ENCODE measurements around the gene ZNF821. TPM values are rescaled to one million over a fixed set of nuclear protein-coding genes. Genes with fewer than 3 reads are reported as not detected.

The ZNF821 gene
- total RNA-seq, 1 donor from 2014 or later = 30.2 TPM

DNA sequence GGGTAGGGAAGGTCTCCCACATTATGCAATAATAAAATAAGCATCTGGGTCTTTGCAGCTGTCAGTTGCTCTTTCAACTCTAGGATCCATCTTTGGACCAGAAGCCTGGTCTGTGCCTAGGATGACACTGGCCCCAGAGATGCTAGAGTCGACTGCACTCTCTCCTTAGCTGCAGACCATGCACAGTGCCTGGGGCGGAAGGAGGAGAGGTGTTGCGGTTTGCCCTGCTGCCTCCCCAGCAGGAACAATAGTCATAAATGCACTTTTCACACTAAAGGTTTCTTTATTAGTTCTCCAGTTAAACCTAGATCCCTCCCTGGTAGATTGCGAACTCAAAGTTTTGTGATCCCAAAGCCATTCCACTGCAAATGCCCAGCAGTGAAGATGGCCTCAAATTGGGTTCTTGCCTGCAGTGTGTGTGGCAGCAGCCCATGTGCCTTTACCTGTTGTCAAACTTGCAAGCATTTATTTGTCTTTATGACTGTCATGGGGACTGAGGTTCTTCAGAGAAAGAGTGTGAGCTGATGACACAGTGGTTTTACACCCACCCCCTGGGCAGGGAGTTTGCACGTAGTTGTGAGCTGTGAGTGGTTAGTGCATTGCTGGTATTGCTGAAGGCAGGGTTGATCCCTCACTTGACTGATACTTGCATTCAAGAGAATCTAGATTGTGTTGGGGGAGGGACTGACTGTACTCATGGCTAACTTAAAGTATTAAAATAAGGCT is 27.9 kb downstream of the ZNF821 start:
- H3K4me1 Mint-ChIP-seq = no peaks in the 10 kb centered on the region
- TF ChIP-seq, protein P1, sequence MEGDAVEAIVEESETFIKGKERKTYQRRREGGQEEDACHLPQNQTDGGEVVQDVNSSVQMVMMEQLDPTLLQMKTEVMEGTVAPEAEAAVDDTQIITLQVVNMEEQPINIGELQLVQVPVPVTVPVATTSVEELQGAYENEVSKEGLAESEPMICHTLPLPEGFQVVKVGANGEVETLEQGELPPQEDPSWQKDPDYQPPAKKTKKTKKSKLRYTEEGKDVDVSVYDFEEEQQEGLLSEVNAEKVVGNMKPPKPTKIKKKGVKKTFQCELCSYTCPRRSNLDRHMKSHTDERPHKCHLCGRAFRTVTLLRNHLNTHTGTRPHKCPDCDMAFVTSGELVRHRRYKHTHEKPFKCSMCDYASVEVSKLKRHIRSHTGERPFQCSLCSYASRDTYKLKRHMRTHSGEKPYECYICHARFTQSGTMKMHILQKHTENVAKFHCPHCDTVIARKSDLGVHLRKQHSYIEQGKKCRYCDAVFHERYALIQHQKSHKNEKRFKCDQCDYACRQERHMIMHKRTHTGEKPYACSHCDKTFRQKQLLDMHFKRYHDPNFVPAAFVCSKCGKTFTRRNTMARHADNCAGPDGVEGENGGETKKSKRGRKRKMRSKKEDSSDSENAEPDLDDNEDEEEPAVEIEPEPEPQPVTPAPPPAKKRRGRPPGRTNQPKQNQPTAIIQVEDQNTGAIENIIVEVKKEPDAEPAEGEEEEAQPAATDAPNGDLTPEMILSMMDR (conservative IDR thresholded peaks at IDR 0.05) = no peak

DNA sequence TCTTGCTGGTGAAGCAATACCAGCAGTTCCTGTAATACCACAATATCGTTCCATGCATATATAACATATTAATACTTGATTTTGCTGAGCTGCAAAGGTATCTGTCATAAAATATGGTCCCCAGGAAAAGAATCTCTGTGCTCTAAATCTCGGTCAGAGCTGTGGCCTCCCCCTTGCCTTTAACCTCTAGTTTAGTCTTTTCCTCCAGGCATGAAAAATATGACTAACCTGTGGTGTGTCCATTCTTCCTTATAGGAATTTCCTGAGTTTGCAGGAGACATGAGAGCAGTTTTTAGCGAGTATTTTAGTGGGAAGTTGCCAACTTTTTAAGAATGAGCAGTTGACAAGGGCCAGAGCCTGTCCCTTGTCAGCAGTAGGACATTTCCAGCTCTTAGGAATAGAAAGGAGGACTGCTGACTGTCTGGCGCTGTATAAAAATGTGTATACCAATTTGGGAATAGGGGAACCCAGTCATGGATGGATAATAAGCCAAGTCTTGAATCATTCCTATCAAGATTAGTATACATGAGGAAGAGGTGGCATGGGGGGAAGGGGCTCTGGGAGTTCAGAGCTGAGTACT is 29.5 kb downstream of the ZNF821 start:
- no peaks in the 10 kb centered on the region for H3K9me3 Mint-ChIP-seq
- no peaks in the 10 kb centered on the region for H3K4me1 Mint-ChIP-seq
- DNase-seq (ENCODE audit: low read depth, low spot score) = no peak
- no peaks in the 10 kb centered on the region for H3K27me3 Mint-ChIP-seq (ENCODE audit: low read depth)
- H3K27ac Mint-ChIP-seq (ENCODE audit: unreplicated experiment) = no peak overlapping the region
- no peak overlapping the region for H3K4me3 Mint-ChIP-seq
- TF ChIP-seq, protein P1 (conservative IDR thresholded peaks at IDR 0.05) = no peak
- H3K36me3 Mint-ChIP-seq (ENCODE audit: low read depth) = peaks cover 6% of the 10 kb centered on the region

More for the DNA sequence above, 27.9 kb downstream of the ZNF821 start:
- H3K27me3 Mint-ChIP-seq (ENCODE audit: low read depth) = no peaks in the 10 kb centered on the region
- H3K36me3 Mint-ChIP-seq (ENCODE audit: low read depth) = no peaks in the 10 kb centered on the region
- DNase-seq (ENCODE audit: low read depth, low spot score) = no peak
- no peak overlapping the region for H3K27ac Mint-ChIP-seq (ENCODE audit: unreplicated experiment)
- H3K4me3 Mint-ChIP-seq = no peak overlapping the region
- H3K9me3 Mint-ChIP-seq = no peaks in the 10 kb centered on the region

DNA sequence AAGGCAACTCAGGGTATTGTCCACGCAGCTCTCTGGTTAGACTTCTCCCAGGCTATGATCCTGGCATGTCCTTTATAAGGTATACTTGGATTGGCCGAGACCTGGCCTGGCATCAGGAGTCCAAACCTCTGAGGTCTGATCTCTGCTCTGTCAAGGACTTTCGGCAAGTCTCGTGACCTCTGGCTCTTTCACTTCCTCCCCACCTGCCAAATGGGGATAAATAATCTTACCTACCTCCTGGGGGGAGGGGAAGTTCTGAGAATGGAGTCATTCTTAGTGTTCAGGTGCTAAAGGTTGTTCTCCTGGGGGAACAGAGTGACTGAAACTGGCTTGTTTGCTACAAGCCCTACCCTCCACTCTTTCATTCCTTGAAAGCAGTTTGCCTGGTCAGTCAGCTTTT is 30.6 kb downstream of the ZNF821 start:
- DNase-seq (ENCODE audit: low read depth, low spot score) = no peak
- Mint-ChIP-seq H3K4me3 (no peak overlapping the region), H3K4me1 (no peaks in the 10 kb centered on the region), H3K9me3 (no peaks in the 10 kb centered on the region), H3K27ac (ENCODE audit: unreplicated experiment) (no peak overlapping the region), H3K36me3 (ENCODE audit: low read depth) (peaks cover 11% of the 10 kb centered on the region), H3K27me3 (ENCODE audit: low read depth) (no peaks in the 10 kb centered on the region)
- TF ChIP-seq, protein P1 (conservative IDR thresholded peaks at IDR 0.05) = no peak

DNA sequence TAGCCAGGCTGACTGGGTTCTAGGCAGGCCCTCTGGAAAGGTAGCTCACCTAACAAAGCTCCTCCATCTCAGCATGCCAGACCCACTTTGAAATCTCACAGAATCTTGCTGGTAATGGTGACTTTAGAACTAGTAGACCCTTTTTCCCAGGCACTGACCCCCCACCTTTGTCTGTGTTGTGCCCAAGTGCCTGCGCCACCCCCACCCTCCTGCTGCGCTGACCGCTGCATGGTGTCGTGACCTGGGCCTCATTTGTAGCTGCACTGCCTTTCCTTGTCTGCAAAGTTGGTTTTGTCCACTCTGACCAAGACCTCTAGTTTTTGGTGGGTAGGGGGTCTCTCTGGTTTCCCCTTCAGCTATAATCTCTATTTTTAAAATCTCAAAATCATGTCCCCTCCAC is 31.4 kb downstream of the ZNF821 start:
- no peak for DNase-seq (ENCODE audit: low read depth, low spot score)
- Mint-ChIP-seq H3K27ac (ENCODE audit: unreplicated experiment) (no peak overlapping the region), H3K4me3 (no peak overlapping the region), H3K36me3 (ENCODE audit: low read depth) (peaks cover 11% of the 10 kb centered on the region), H3K4me1 (peaks cover under 1% of the 10 kb centered on the region), H3K9me3 (no peaks in the 10 kb centered on the region), H3K27me3 (ENCODE audit: low read depth) (no peaks in the 10 kb centered on the region)
- TF ChIP-seq, protein P1 (conservative IDR thresholded peaks at IDR 0.05) = no peak

DNA sequence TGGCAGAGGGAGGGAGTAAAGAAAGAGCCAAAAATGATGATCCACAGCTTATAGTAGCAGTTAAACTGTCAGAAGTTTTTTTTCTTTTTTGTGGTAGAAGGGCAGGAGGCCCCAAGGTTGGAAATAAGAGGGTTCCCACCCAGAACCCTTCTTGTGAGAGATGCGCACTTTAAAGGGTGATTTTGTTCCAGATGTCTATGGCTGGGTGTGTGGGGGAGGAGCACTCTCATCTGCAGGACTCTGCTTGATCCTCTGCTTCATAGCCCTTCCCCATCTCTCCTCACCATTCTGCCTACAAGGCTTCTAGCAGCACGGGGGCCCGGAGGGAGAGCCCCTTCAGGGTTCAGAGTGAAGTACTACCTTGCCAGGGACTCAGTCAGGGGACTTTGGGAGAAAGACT is 31.8 kb downstream of the ZNF821 start:
- no peak for DNase-seq (ENCODE audit: low read depth, low spot score)
- no peaks in the 10 kb centered on the region for H3K9me3 Mint-ChIP-seq
- H3K4me3 Mint-ChIP-seq = no peak overlapping the region
- TF ChIP-seq, protein P1 (conservative IDR thresholded peaks at IDR 0.05) = no peak
- H3K4me1 Mint-ChIP-seq = peaks cover 4% of the 10 kb centered on the region
- no peaks in the 10 kb centered on the region for H3K27me3 Mint-ChIP-seq (ENCODE audit: low read depth)
- peaks cover 11% of the 10 kb centered on the region for H3K36me3 Mint-ChIP-seq (ENCODE audit: low read depth)
- H3K27ac Mint-ChIP-seq (ENCODE audit: unreplicated experiment) = no peak overlapping the region

Data from neural crest cell (in vitro differentiated cells).